Fibroblast of skin of right biceps (primary cell): ENCODE data around the gene DHRS7B.
"Not testable (repeated sequence)": the region's sequence is repeated elsewhere in the genome, so short reads cannot be mapped to it uniquely, and the experiment has no call there.

ENCODE experiments used
- DNase-seq: peaks from one replicate; pipeline ENCODE4 v3.0.0-alpha.2; 2013

The DHRS7B gene

GRCh38 chr17:21108651-21109050, 18.1 kb upstream of the DHRS7B start:
- DNase-seq, result no peak

DNA sequence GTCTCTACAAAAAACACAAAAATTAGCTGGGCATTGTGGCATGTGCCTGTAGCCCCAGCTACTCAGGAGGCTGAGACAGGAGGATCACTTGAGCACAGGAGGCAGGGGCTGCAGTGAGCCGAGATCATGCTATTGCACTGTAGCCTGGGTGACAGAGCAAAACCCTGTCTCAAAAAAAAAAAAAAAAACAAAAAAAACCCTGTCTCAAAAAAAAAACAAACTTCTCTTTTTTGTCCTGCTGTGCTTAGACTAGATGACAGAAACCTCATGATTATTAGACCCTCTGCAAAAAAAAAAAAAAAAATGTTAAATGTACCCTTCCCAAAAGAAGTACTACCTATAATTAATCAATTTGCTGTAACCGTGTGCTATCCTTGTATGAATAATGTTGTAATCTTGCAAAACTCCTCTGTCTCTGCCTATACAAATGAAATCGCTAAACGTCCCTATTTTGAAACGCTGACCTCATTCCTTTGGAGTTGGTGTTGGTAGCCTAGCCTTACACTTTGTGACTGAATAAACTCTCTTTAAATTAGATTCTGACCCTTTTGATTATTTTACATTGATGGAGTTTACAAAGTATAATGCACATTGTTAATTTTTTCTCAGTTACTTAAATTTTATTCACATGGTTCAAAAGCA, 13.6 kb upstream of the DHRS7B start:
- no peak for DNase-seq

- DNase-seq, result no peak
These were observed 13.0 kb upstream of the DHRS7B start for GRCh38 chr17:21113716-21114115.

DNA sequence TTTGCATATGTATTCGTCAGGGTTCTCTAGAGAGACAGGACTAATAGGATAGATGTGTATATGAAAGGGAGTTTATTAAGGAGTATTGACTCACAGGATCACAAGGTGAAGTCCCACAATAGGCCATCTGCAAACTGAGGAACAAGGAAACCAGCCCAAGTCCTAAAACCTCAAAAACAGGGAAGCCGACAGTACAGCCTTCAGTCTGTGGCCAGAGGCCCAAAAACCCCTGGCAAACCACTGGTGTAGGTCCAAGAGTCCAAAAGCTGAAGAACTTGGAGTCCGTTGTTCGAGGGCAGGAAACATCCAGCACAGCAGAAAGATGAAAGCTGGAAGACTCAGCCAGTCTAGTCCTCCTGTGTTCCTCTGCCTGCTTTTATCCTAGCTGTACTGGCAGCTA, 12.0 kb upstream of the DHRS7B start:
- not testable (repeated sequence) for DNase-seq

GRCh38 chr17:21119247-21119918, 7.4 kb upstream of the DHRS7B start:
- peak; percentile 59 for DNase-seq

- no peak for DNase-seq
These were observed 6.9 kb upstream of the DHRS7B start for GRCh38 chr17:21119919-21120249.

DNA sequence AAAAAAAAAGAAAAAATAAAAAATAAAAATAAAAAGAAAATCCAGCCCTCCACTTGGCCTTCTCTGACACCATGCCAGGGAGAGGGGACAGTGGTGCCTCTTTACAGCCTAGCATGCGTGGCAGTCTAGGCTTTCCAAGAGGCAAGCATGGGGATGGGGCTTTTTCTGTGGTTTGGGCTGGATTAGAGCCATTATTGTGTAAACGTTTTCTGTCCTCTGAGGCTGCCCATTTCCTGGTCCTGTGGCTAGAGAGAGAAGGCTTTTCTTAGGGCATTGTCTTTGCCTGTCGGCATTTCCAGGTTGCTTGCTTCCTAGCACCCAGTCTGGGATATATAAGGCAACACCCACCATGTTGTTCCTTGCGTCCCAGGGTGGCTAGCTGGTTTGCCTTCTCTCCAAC, 2.7 kb upstream of the DHRS7B start:
- no peak for DNase-seq

DNA sequence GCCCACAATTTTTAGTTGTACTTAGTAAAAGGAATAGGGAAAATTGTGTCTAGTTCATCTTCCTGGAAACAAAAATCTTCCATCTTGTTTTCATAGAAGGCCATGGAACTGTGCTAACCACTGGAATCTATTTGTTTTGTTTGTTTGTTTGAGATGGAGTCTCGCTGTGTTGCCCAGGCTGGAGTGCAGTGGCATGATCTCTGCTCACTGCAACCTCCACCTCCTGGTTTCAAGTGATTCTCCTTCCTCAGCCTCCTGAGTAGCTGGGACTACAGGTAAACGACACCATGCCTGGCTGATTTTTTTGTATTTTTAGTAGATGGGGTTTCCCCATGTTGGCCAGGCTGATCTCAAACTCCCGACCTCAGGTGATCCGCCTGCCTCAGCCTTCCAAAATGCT, 2.2 kb upstream of the DHRS7B start:
- not testable (repeated sequence) for DNase-seq

DNA sequence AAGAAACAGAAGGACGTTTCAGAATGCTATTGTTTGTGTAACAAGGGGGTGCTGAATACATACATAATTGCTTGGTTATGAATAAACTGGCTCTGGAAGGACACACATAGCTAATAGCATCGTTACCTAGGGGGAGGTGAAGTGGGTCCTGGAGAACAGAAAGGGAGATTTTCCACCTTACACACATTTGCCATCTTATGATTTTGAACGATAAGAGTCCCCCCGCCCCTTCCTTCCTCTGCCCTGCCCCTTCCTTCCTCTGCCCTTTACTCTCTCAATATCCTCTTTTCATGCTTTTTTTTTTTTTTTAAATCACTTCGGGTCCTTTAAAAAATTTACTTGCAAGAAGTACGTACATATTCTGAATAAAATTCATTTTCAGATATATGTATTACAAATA, 902 bp upstream of the DHRS7B start:
- no peak for DNase-seq

- DNase-seq, result no peak
These were observed 829 bp downstream of the DHRS7B start for GRCh38 chr17:21127509-21128077.

DNA sequence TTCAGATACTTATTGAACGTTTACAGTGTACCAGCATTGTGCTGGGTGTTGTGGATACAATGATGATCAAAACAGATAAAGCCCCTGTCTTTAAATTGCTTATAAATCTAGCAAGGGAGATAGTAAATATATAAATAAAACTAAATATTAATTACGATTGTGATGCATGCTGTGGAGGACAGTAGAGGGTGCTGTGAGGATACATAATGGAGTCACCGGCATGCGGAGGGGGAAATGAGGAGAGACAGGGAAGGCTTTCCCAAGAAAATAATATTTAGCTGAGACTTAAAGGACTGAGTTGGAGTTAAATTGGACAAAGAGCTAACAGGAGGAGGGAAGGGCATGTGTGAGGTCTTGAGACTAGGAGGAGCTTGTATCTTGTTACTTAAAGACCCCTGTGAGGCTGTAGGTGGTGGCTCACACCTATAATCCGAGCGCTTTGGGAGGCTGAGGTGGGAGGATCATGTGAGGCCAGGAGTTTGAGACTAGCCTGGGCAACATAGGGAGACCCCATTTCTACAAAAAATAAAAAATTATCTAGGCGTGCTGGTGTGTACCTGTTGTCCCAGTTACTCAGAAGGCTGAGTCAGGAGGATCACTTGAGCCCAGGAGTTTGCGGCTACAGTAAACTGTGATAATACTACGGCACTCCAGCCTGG, 2.4 kb downstream of the DHRS7B start:
- peak; percentile 54 for DNase-seq

DNA sequence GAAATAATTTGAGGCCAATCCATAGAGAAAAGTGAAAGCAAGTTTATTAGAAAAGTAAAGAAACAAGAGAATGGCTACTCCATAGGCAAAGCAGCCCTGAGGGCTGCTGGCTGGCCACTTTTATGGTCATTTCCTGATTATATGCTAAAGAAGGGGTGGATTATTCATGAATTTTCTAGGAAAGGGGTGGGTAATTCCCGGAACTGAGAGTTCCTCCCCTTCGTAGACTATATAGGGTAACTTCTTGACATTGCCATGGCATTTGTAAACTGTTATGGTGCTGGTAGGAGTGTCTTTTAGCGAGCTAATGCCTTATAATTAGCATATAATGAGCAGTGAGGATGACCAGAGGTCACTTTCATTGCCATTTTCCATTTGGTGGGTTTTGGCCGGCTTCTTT, 4.4 kb downstream of the DHRS7B start:
- DNase-seq, result no peak

- no peak for DNase-seq
These were observed 5.7 kb downstream of the DHRS7B start for GRCh38 chr17:21132428-21132827.

- DNase-seq, result no peak
These were observed 7.8 kb downstream of the DHRS7B start for GRCh38 chr17:21134559-21134958.

- no peak for DNase-seq
These were observed 14.1 kb downstream of the DHRS7B start for GRCh38 chr17:21140911-21141310.

DNA sequence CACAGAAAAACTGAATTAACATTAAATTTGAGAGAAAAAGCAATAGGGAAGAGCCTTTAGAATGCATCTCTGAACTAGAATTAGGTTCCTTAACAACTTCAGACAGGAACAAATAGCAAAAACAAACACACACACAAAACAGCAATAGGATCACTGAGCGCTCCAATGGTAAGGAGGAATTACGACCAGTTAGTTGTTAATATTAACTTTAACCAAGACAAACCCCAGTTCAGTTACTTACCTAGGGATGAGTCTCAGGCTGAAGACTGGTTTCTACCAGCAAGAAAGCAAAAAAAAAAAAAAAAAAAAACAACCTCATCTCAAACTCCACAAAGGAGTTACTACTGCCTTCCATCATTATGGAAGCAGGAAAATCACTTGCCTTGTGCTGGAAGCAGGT, 14.6 kb downstream of the DHRS7B start:
- DNase-seq, result no peak

GRCh38 chr17:21142065-21142464, 15.3 kb downstream of the DHRS7B start:
- not testable (repeated sequence) for DNase-seq

DNA sequence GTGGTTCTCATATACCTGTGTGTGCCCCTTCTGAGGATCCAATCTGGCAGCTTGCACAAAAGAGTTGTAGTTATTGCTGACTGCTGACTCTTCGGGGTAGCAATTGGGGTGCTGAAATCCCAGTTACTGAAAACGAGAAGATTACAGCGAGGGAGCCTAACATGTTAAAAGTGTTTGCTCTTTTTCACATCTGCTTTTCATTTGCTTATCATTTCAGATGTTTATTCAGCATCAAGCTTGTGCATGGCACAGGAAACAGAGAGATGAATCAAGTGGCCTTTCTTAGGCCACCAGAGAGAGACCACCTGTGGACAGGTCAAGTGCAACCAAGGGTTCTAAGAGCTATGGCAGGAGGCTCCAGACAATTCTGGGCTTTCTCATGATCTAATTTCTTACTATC, 16.9 kb downstream of the DHRS7B start:
- DNase-seq, result no peak

DNA sequence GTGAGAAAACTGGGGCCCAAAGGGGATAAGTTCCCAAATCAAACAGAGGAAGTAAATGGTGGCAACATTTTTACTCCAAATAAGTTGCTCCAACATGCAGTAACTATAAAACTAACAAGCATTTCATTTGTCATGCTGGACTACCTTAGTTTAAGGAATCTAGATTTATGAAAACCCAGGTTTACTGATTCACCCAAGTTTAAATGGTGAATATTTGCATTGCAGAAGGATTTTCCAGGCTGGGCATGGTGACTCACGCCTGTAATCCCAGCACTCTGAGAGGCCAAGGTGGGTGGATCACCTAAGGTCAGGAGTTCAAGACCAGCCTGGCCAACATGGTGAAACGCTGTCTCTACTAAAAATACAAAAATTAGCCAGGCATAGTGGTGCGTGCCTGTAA, 17.5 kb downstream of the DHRS7B start:
- DNase-seq, result not testable (repeated sequence)

GRCh38 chr17:21146362-21147015, 19.7 kb downstream of the DHRS7B start:
- DNase-seq, result no peak

- no peak for DNase-seq
These were observed 22.9 kb downstream of the DHRS7B start for GRCh38 chr17:21149621-21150020.

DNA sequence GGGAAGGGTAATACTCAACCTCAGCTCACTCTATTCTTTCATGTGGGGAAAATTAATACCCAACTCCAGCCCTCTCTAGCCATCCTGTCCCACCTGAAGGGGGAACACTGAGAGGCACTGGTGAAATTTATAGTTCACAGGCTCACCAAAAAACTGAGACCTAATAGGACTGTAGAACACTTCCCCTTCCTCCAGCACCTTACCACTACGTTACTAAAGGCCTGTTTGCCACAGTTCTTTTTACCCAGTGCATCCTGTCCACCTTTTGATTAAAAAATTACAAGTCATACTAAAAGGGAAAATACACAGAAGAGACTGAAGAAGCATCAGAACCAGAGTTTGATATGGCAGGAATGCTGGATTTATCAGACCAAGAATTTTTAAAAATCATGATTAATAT, 26.0 kb downstream of the DHRS7B start:
- DNase-seq, result no peak

DNA sequence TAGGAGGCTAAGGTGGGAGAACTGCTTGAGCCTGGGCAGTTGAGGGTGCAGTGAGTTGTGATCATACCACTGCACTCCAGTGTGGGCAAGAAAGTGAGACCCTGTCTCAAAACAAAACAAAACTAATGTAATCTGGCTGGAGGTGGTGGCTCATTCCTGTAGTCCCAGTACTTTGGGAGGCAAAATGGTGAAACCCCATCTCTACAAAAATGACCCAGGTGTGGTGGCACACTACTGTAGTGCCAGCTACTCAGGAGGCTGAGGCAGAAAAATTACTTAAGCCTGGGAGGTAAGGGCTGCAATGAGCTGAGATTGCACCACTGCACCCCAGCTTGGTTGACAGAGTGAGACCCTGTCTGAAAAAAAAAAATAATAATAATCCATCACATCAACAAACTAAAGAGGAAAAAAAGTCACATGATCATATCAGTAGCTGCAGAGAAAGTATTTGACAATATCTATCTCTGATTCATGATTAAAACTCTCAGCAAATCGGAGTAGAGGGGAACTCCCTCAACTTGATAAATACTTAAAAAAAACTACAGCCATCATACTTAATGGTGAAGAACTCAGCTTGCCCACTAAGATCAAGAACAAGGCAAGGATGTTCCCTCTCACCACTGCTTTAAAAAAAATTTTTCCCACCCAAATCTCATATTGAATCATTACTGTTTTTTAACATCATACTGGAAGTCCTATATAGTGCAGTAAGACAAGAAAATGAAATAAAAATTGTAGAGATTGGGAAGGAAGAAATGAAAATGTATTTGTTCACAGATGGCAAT, 31.0 kb downstream of the DHRS7B start:
- no peak for DNase-seq
